K562 (cell line): ENCODE data around the gene RADX. TPM values are rescaled to one million over a fixed set of nuclear protein-coding genes. Genes with fewer than 3 reads are reported as not detected.

ENCODE experiments used
- CAMTA2 ChIP-seq: fragments of 250-450 bp; sonication (Bioruptor Pico); conservative IDR thresholded peaks from 2 replicates; pipeline ENCODE4 v1.5.1; 2022
- NRF1 ChIP-seq, 2 experiments: fragments of 450-650 bp; IDR thresholded peaks in 1 of 2; conservative IDR thresholded peaks in 1 of 2; 2 replicates each; pipeline ENCODE4 v1.6.1; 2014; ENCODE audit warnings: mild to moderate bottlenecking in 2 of 2
- ZFP91 ChIP-seq: sonication (generic); formaldehyde crosslinking; IDR thresholded peaks from 2 replicates; pipeline ENCODE4 v1.8.0; 2022; ENCODE audit warnings: mild to moderate bottlenecking, missing genetic modification reagents
- polyA plus RNA-seq, 8 experiments: library from polyadenylated mRNA; depleted of rRNA in 4 of 8; stranded (reverse) in 5 of 8; unstranded in 3 of 8; fragments of >200 nt; fragmentation: Nextera tagmentation in 2 of 8; fragmentation: Illumina TruSeq in 1 of 8; extraction: Ambion mirVana in 2 of 8; extraction: Trizol in 1 of 8; gene quantifications; 2 replicates each; pipeline versions ENCODE4 v1.2.1 to v1.2.3, GENCODE V29; 2011 to 2014; ENCODE audit warnings: inconsistent platforms in 1 of 8, missing spikeins in 1 of 8
- total RNA-seq, 7 experiments: library from RNA; depleted of rRNA in 6 of 7; stranded (reverse); fragments of >200 nt in 6 of 7; fragmentation: Illumina TruSeq in 2 of 7; extraction: Trizol in 2 of 7; gene quantifications; 2 replicates each; pipeline versions ENCODE4 v1.2.1 to v1.2.3, GENCODE V29; 2011 to 2021; ENCODE audit warnings: low replicate concordance in 1 of 7
- TF ChIP-seq, protein P1 (sequence below): fragments of 450-650 bp; IDR thresholded peaks from 2 replicates; pipeline ENCODE4 v1.6.1; 2016; ENCODE audit warnings: mild to moderate bottlenecking, moderate library complexity
- TF ChIP-seq, protein P2 (sequence below): fragments of 450-650 bp; IDR thresholded peaks from 2 replicates; pipeline ENCODE4 v1.6.1; 2016; ENCODE audit warnings: low read depth

The RADX gene
- total and polyA plus RNA-seq, 9 of the 15 experiments (the other 6 are each of a cell fraction or from before 2014, with no cell fraction given), result 0.03 to 0.40 (median 0.12) TPM; not detected in 1

DNA sequence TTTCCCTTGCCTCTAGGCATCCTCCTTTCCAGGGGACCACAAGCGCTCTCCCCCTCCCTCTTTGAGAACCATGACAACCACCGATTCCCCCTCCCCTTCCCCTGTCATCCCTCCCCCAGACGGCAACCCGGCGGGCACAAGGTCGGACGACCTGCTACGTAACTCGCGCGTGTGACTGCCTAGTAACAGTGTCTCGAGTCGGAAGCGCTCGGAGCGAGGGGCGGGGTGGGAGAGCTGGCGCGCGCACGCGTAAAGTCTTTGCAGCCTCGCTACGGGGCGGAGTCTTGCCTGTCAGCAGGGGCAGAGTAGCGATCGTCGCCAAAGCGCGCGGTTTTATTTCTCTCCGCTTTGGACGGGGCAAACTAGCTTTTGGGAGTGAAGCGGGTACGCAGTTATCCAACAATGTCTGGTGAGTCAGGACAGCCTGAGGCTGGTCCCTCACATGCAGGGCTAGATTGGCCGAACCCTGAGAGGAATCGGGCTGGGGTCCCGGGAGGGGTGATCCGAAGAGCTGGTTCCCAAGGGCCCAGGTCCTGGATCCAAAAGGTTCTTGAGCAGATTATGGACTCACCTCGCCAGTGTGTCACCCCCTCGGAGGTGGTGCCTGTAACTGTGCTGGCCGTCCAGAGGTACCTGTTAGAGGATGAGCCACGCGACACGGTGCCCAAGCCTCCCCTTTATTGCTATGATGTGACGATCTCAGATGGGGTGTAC, at the start of gene RADX (continued):
- TF ChIP-seq, protein P1, sequence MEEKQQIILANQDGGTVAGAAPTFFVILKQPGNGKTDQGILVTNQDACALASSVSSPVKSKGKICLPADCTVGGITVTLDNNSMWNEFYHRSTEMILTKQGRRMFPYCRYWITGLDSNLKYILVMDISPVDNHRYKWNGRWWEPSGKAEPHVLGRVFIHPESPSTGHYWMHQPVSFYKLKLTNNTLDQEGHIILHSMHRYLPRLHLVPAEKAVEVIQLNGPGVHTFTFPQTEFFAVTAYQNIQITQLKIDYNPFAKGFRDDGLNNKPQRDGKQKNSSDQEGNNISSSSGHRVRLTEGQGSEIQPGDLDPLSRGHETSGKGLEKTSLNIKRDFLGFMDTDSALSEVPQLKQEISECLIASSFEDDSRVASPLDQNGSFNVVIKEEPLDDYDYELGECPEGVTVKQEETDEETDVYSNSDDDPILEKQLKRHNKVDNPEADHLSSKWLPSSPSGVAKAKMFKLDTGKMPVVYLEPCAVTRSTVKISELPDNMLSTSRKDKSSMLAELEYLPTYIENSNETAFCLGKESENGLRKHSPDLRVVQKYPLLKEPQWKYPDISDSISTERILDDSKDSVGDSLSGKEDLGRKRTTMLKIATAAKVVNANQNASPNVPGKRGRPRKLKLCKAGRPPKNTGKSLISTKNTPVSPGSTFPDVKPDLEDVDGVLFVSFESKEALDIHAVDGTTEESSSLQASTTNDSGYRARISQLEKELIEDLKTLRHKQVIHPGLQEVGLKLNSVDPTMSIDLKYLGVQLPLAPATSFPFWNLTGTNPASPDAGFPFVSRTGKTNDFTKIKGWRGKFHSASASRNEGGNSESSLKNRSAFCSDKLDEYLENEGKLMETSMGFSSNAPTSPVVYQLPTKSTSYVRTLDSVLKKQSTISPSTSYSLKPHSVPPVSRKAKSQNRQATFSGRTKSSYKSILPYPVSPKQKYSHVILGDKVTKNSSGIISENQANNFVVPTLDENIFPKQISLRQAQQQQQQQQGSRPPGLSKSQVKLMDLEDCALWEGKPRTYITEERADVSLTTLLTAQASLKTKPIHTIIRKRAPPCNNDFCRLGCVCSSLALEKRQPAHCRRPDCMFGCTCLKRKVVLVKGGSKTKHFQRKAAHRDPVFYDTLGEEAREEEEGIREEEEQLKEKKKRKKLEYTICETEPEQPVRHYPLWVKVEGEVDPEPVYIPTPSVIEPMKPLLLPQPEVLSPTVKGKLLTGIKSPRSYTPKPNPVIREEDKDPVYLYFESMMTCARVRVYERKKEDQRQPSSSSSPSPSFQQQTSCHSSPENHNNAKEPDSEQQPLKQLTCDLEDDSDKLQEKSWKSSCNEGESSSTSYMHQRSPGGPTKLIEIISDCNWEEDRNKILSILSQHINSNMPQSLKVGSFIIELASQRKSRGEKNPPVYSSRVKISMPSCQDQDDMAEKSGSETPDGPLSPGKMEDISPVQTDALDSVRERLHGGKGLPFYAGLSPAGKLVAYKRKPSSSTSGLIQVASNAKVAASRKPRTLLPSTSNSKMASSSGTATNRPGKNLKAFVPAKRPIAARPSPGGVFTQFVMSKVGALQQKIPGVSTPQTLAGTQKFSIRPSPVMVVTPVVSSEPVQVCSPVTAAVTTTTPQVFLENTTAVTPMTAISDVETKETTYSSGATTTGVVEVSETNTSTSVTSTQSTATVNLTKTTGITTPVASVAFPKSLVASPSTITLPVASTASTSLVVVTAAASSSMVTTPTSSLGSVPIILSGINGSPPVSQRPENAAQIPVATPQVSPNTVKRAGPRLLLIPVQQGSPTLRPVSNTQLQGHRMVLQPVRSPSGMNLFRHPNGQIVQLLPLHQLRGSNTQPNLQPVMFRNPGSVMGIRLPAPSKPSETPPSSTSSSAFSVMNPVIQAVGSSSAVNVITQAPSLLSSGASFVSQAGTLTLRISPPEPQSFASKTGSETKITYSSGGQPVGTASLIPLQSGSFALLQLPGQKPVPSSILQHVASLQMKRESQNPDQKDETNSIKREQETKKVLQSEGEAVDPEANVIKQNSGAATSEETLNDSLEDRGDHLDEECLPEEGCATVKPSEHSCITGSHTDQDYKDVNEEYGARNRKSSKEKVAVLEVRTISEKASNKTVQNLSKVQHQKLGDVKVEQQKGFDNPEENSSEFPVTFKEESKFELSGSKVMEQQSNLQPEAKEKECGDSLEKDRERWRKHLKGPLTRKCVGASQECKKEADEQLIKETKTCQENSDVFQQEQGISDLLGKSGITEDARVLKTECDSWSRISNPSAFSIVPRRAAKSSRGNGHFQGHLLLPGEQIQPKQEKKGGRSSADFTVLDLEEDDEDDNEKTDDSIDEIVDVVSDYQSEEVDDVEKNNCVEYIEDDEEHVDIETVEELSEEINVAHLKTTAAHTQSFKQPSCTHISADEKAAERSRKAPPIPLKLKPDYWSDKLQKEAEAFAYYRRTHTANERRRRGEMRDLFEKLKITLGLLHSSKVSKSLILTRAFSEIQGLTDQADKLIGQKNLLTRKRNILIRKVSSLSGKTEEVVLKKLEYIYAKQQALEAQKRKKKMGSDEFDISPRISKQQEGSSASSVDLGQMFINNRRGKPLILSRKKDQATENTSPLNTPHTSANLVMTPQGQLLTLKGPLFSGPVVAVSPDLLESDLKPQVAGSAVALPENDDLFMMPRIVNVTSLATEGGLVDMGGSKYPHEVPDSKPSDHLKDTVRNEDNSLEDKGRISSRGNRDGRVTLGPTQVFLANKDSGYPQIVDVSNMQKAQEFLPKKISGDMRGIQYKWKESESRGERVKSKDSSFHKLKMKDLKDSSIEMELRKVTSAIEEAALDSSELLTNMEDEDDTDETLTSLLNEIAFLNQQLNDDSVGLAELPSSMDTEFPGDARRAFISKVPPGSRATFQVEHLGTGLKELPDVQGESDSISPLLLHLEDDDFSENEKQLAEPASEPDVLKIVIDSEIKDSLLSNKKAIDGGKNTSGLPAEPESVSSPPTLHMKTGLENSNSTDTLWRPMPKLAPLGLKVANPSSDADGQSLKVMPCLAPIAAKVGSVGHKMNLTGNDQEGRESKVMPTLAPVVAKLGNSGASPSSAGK, result no peak
- TF ChIP-seq CAMTA2 (no peak), ZFP91 (no peak), NRF1 (conservative IDR thresholded peaks at IDR 0.05 in 1 of 2, IDR thresholded peaks at IDR 0.05 in 1 of 2) (peak; percentile 83 to 86)
- TF ChIP-seq, protein P2, sequence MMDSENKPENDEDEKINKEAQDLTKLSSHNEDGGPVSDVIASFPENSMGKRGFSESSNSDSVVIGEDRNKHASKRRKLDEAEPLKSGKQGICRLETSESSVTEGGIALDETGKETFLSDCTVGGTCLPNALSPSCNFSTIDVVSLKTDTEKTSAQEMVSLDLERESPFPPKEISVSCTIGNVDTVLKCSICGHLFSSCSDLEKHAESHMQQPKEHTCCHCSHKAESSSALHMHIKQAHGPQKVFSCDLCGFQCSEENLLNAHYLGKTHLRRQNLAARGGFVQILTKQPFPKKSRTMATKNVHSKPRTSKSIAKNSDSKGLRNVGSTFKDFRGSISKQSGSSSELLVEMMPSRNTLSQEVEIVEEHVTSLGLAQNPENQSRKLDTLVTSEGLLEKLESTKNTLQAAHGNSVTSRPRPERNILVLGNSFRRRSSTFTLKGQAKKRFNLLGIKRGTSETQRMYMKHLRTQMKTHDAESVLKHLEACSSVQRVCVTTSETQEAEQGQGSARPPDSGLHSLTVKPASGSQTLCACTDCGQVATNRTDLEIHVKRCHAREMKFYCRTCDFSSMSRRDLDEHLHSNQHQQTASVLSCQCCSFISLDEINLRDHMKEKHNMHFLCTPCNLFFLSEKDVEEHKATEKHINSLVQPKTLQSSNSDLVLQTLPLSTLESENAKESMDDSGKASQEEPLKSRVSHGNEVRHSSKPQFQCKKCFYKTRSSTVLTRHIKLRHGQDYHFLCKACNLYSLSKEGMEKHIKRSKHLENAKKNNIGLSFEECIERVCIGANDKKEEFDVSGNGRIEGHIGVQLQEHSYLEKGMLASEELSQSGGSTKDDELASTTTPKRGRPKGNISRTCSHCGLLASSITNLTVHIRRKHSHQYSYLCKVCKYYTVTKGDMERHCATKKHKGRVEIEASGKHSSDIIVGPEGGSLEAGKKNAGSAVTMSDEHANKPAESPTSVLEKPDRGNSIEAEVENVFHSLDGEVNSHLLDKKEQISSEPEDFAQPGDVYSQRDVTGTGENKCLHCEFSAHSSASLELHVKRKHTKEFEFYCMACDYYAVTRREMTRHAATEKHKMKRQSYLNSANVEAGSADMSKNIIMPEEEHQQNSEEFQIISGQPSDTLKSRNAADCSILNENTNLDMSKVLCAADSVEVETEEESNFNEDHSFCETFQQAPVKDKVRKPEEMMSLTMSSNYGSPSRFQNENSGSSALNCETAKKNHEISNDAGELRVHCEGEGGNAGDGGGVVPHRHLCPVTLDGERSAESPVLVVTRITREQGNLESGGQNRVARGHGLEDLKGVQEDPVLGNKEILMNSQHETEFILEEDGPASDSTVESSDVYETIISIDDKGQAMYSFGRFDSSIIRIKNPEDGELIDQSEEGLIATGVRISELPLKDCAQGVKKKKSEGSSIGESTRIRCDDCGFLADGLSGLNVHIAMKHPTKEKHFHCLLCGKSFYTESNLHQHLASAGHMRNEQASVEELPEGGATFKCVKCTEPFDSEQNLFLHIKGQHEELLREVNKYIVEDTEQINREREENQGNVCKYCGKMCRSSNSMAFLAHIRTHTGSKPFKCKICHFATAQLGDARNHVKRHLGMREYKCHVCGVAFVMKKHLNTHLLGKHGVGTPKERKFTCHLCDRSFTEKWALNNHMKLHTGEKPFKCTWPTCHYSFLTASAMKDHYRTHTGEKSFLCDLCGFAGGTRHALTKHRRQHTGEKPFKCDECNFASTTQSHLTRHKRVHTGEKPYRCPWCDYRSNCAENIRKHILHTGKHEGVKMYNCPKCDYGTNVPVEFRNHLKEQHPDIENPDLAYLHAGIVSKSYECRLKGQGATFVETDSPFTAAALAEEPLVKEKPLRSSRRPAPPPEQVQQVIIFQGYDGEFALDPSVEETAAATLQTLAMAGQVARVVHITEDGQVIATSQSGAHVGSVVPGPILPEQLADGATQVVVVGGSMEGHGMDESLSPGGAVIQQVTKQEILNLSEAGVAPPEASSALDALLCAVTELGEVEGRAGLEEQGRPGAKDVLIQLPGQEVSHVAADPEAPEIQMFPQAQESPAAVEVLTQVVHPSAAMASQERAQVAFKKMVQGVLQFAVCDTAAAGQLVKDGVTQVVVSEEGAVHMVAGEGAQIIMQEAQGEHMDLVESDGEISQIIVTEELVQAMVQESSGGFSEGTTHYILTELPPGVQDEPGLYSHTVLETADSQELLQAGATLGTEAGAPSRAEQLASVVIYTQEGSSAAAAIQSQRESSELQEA, result peak; percentile 72; the same call in 1 of the 2 replicates
